ENCODE results near the gene LRRK2. TPM values are rescaled to one million over a fixed set of nuclear protein-coding genes. Genes with fewer than 3 reads are reported as not detected.

LRRK2 gene
- total and polyA plus RNA-seq, 2 of the 13 experiments (the other 11 are each of a cell fraction or from before 2014, with no cell fraction given): not detected

- BruUV-seq (replicated peaks): no TSS peak
- Histone ChIP-seq H2AFZ (ENCODE audit: low read length) (no peak overlapping the region), H3K4me2 (ENCODE audit: low read depth, low read length) (no peak overlapping the region), H3K4me1 (ENCODE audit: insufficient read depth, low read length) (no peaks in the 10 kb centered on the region), H3K9ac (ENCODE audit: insufficient read depth, low read depth, low read length) (no peak overlapping the region), H3K9me3 (ENCODE audit: low read length) (no peaks in the 10 kb centered on the region), H3K36me3 (replicated peaks in 1 of 2; ENCODE audit: control insufficient read depth in 1 of 2, insufficient read depth in 2 of 2, low read length in 2 of 2) (no peaks in the 10 kb centered on the region), H3K79me2 (ENCODE audit: insufficient read depth, low read length) (no peaks in the 10 kb centered on the region), H3K27ac (ENCODE audit: extremely low read length, insufficient read depth, low read length) (no peak overlapping the region), H4K20me1 (ENCODE audit: insufficient read depth, low read length) (no peaks in the 10 kb centered on the region), H3K4me3 (replicated peaks in 1 of 3; ENCODE audit: insufficient read depth in 1 of 3, low read depth in 2 of 3, low read length in 3 of 3) (no peak overlapping the region), H3K27me3 (ENCODE audit: control insufficient read depth in 1 of 2, insufficient read depth in 2 of 2, low read length in 2 of 2) (no peaks in the 10 kb centered on the region; a peak in 1 of 5 replicates)
- POLR2A ChIA-PET: no interaction called here
- CTCF ChIA-PET (ENCODE audit: low intra/inter-chr PET ratio, low total read pairs): no interaction called here
- FAIRE-seq: no peak
- TF ChIP-seq RCOR2 (CRISPR knock-in tag; IDR thresholded peaks at IDR 0.05) (no peak), ZBTB10 (CRISPR knock-in tag; IDR thresholded peaks at IDR 0.05; ENCODE audit: borderline replicate concordance) (no peak), KLF16 (CRISPR knock-in tag; IDR thresholded peaks at IDR 0.05) (no peak), ZBTB46 (CRISPR knock-in tag; IDR thresholded peaks at IDR 0.05; ENCODE audit: borderline replicate concordance) (no peak), SOX13 (IDR thresholded peaks at IDR 0.05) (no peak), SOX13 (CRISPR knock-in tag; conservative IDR thresholded peaks at IDR 0.05 in 1 of 2, IDR thresholded peaks at IDR 0.05 in 1 of 2) (no peak), MTA3 (CRISPR knock-in tag; IDR thresholded peaks at IDR 0.05) (no peak), IKZF4 (CRISPR knock-in tag; IDR thresholded peaks at IDR 0.05; ENCODE audit: borderline replicate concordance, low read depth, not compliant biosample characterization) (no peak)
- intact Hi-C loops (cut with micrococcal nuclease; ENCODE audit: unreplicated experiment) (no loop called here), in situ Hi-C loops (cut with HindIII; ENCODE audit: extremely low pct_ligation_motif_present, low pct_unique_long_range_greater_than_20kb) (no loop called here)
- no peak for DNase-seq (ENCODE audit: low spot score)
- ATAC-seq: no peak
Observed at GRCh38 chr12:40324261-40324660, 99.5 kb downstream of the LRRK2 start.
